ENCODE data around the gene SMC1B. TPM values are rescaled to one million over a fixed set of nuclear protein-coding genes. Genes with fewer than 3 reads are reported as not detected.

SMC1B gene
- total and polyA plus RNA-seq, 9 of the 15 experiments (the other 6 are each of a cell fraction or from before 2014, with no cell fraction given), result 0.03 TPM; not detected in 8

DNA sequence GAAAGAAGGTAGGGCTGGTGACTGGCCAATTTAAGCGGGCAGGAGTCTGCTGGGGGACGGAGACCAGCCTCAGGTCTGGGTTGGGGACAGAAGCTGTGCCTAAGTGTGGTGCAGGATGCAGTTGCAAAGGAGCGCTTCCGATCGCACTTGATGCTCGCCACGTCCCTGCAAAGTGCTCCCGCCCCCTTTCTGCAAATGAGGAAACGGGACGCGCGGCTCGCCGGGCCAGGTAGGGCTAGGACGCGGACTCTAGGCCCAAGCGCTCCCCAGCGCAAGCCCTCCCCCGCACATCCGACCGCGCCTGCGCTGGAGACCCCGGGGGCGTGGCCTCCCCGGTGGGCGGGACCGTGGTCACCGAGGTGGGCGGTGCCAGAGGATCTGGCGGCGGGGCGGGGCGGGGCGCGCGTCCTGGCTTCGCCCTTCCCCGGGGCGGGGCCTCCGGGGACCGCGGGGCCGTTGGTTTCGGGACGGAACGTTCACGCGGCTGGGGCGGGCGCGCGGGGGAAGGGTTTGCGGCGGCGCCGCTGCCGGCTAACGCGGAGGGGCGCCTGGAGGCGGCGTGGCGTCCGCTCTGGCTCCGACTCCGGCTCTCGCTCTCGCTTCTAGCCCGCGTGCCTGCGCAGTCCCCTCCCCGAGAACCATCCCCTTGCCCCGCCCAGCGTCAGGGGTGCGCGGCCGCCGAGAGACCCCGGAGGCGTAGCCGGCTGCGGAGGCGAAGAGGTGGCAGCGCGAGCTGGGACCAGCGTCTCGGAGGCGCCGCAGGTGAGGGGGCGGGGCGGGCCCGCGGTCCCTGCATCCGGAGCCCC lies 103.8 kb downstream of the SMC1B start, which contains the start of gene FAM118A (continued):
- TF ChIP-seq FOXA1 (IDR thresholded peaks at IDR 0.05; ENCODE audit: borderline replicate concordance) (no peak), ZNF778 (CRISPR knock-in tag; IDR thresholded peaks at IDR 0.05) (no peak), EGR1 (conservative IDR thresholded peaks at IDR 0.05) (peak; percentile 88), SIX5 (IDR thresholded peaks at IDR 0.05; ENCODE audit: borderline replicate concordance in 1 of 2, insufficient read depth in 1 of 2, low read depth in 1 of 2, low read length in 2 of 2) (peak in 1 of 2 experiments; percentile 30; a peak in 1 of 4 replicates), CUX1 (CRISPR knock-in tag; IDR thresholded peaks at IDR 0.05) (no peak), E2F8 (IDR thresholded peaks at IDR 0.05; ENCODE audit: low read depth, partially characterized antibody) (no peak), NR3C1 (CRISPR knock-in tag; IDR thresholded peaks at IDR 0.05) (no peak), HNRNPK (IDR thresholded peaks at IDR 0.05; ENCODE audit: low read depth, low read length, poor library complexity, severe bottlenecking) (no peak), ZNF134 (CRISPR knock-in tag; conservative IDR thresholded peaks at IDR 0.05) (no peak)
- TF ChIP-seq, protein P1, sequence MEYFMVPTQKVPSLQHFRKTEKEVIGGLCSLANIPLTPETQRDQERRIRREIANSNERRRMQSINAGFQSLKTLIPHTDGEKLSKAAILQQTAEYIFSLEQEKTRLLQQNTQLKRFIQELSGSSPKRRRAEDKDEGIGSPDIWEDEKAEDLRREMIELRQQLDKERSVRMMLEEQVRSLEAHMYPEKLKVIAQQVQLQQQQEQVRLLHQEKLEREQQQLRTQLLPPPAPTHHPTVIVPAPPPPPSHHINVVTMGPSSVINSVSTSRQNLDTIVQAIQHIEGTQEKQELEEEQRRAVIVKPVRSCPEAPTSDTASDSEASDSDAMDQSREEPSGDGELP (CRISPR knock-in tag; IDR thresholded peaks at IDR 0.05; ENCODE audit: borderline replicate concordance), result peak; percentile 56

All from K562 (cell line).